ENCODE measurements around the gene GAGE13. TPM values are rescaled to one million over a fixed set of nuclear protein-coding genes. Genes with fewer than 3 reads are reported as not detected.
"Not testable (repeated sequence)": the region's sequence is repeated elsewhere in the genome, so short reads cannot be mapped to it uniquely, and the experiment has no call there.

Gene GAGE13
- total and polyA plus RNA-seq, 2 experiments from 2014 or later, result 0.38 TPM; not detected in 1

DNA sequence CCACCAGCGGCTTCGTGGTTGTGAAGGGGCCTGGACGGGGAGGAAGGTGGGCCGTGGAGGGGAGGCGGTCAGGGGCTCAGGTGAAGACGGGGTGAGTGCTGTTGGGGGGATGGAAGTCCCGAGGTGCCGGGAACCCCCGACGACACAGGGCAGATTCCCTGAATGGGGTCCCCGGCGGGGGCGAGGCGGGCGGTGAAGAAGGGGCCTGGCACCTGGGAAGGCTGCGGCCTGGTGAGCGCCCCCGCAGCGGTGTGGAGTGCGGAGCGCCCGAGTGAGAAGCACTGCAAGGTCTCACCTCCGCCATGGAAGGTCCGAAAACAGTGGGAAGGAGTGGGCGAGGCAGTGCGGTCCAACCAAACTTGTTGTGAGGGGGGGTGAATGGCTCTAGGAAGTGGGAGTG, 459 bp downstream of the GAGE13 start:
- DNase-seq (ENCODE audit: low read depth in 1 of 2, low spot score in 1 of 2); H3K27ac ChIP-seq; H3K27me3 ChIP-seq; H3K4me1 ChIP-seq (ENCODE audit: low read depth); H3K4me3 ChIP-seq; H3K36me3 ChIP-seq; H3K9me3 ChIP-seq (ENCODE audit: low read depth): not testable (repeated sequence)

DNA sequence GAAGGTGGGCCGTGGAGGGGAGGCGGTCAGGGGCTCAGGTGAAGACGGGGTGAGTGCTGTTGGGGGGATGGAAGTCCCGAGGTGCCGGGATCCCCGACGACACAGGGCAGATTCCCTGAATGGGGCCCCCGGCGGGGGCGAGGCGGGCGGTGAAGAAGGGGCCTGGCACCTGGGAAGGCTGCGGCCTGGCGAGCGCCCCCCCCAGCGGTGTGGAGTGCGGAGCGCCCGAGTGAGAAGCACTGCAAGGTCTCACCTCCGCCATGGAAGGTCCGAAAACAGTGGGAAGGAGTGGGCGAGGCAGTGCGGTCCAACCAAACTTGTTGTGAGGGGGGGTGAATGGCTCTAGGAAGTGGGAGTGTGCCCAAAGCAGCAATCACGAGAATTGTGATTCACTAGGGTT, 10.1 kb downstream of the GAGE13 start:
- DNase-seq (ENCODE audit: low read depth in 1 of 2, low spot score in 1 of 2); H3K36me3 ChIP-seq; H3K27me3 ChIP-seq; H3K27ac ChIP-seq; H3K4me3 ChIP-seq; H3K9me3 ChIP-seq (ENCODE audit: low read depth); H3K4me1 ChIP-seq (ENCODE audit: low read depth): not testable (repeated sequence)

- not testable (repeated sequence) for H3K27ac ChIP-seq; H3K9me3 ChIP-seq (ENCODE audit: low read depth); H3K4me1 ChIP-seq (ENCODE audit: low read depth); H3K36me3 ChIP-seq; H3K4me3 ChIP-seq; H3K27me3 ChIP-seq; DNase-seq (ENCODE audit: low read depth in 1 of 2, low spot score in 1 of 2)
Measured at GRCh38 chrX:49344496-49345175, 13.3 kb downstream of the GAGE13 start.

- not testable (repeated sequence) for H3K36me3 ChIP-seq; H3K27ac ChIP-seq; H3K9me3 ChIP-seq (ENCODE audit: low read depth); H3K4me3 ChIP-seq; H3K27me3 ChIP-seq; DNase-seq (ENCODE audit: low read depth in 1 of 2, low spot score in 1 of 2); H3K4me1 ChIP-seq (ENCODE audit: low read depth)
Measured at GRCh38 chrX:49345402-49345801, 14.0 kb downstream of the GAGE13 start.

GRCh38 chrX:49346150-49346549, 14.8 kb downstream of the GAGE13 start:
- not testable (repeated sequence) for H3K4me1 ChIP-seq (ENCODE audit: low read depth); DNase-seq (ENCODE audit: low read depth in 1 of 2, low spot score in 1 of 2); H3K27ac ChIP-seq; H3K27me3 ChIP-seq; H3K9me3 ChIP-seq (ENCODE audit: low read depth); H3K4me3 ChIP-seq; H3K36me3 ChIP-seq

Other genes starting within 250 kb of the GAGE13 start
- gene GPKOW, start 207.8 kb upstream of the GAGE13 start, total RNA-seq, result 37.3 and 38.4 TPM in 2 replicates
- gene GPKOW, start 207.8 kb upstream of the GAGE13 start, polyA plus RNA-seq, result 23.2 and 28.7 TPM in 2 replicates
- gene MAGIX, start 168.8 kb upstream of the GAGE13 start, total RNA-seq, result 2.0 and 6.8 TPM in 2 replicates
- 3.2 and 10.0 TPM in 2 replicates for gene MAGIX, start 168.8 kb upstream of the GAGE13 start, polyA plus RNA-seq
- 8.3 and 12.4 TPM in 2 replicates for gene PLP2, start 159.7 kb upstream of the GAGE13 start, total RNA-seq
- gene PLP2, start 159.7 kb upstream of the GAGE13 start, polyA plus RNA-seq, result 34.6 and 41.2 TPM in 2 replicates
- 10.5 and 16.5 TPM in 2 replicates for gene PRICKLE3, start 145.2 kb upstream of the GAGE13 start, total RNA-seq
- 8.1 and 10.9 TPM in 2 replicates for gene PRICKLE3, start 145.2 kb upstream of the GAGE13 start, polyA plus RNA-seq
- gene SYP, start 131.4 kb upstream of the GAGE13 start, total RNA-seq, result 0.45 and 1.8 TPM in 2 replicates
- gene SYP, start 131.4 kb upstream of the GAGE13 start, polyA plus RNA-seq, result 1.1 and 1.3 TPM in 2 replicates
- gene CACNA1F, start 98.2 kb upstream of the GAGE13 start, total RNA-seq, result 0.45 and 1.0 TPM in 2 replicates
- gene CACNA1F, start 98.2 kb upstream of the GAGE13 start, polyA plus RNA-seq, result 0.02 and 1.5 TPM in 2 replicates
- 18.3 and 21.2 TPM in 2 replicates for gene CCDC22, start 96.1 kb upstream of the GAGE13 start, total RNA-seq
- 16.1 and 18.9 TPM in 2 replicates for gene CCDC22, start 96.1 kb upstream of the GAGE13 start, polyA plus RNA-seq
- 0.07 and 0.18 TPM in 2 replicates for gene FOXP3, start 66.9 kb upstream of the GAGE13 start, total RNA-seq
- gene FOXP3, start 66.9 kb upstream of the GAGE13 start, polyA plus RNA-seq, result 0.59 TPM in 1 of 2 replicates, not detected in the other
- gene PPP1R3F, start 61.8 kb upstream of the GAGE13 start, total RNA-seq, result 32.6 and 36.0 TPM in 2 replicates
- gene PPP1R3F, start 61.8 kb upstream of the GAGE13 start, polyA plus RNA-seq, result 24.4 and 28.3 TPM in 2 replicates
- gene GAGE10, start 27.9 kb upstream of the GAGE13 start, total RNA-seq, result not detected in 2 replicates
- gene GAGE10, start 27.9 kb upstream of the GAGE13 start, polyA plus RNA-seq, result 1.0 TPM in 1 of 2 replicates, not detected in the other
- not detected in 2 replicates for gene GAGE12J, start 9.5 kb upstream of the GAGE13 start, total RNA-seq
- gene GAGE12J, start 9.5 kb upstream of the GAGE13 start, polyA plus RNA-seq, result not detected in 2 replicates
- not detected in 2 replicates for gene GAGE12C, start 200.6 kb downstream of the GAGE13 start, total RNA-seq
- not detected in 2 replicates for gene GAGE12C, start 200.6 kb downstream of the GAGE13 start, polyA plus RNA-seq
- not detected in 2 replicates for gene GAGE12D, start 210.2 kb downstream of the GAGE13 start, total RNA-seq
- gene GAGE12D, start 210.2 kb downstream of the GAGE13 start, polyA plus RNA-seq, result not detected in 2 replicates
- gene GAGE12E, start 219.7 kb downstream of the GAGE13 start, total RNA-seq, result not detected in 2 replicates
- gene GAGE12E, start 219.7 kb downstream of the GAGE13 start, polyA plus RNA-seq, result not detected in 2 replicates
- gene GAGE12F, start 229.3 kb downstream of the GAGE13 start, total RNA-seq, result not detected in 2 replicates
- gene GAGE12F, start 229.3 kb downstream of the GAGE13 start, polyA plus RNA-seq, result not detected in 2 replicates
- not detected in 2 replicates for gene GAGE12G, start 238.8 kb downstream of the GAGE13 start, total RNA-seq
- not detected in 2 replicates for gene GAGE12G, start 238.8 kb downstream of the GAGE13 start, polyA plus RNA-seq
- not detected in 2 replicates for gene GAGE12H, start 248.4 kb downstream of the GAGE13 start, total RNA-seq
- gene GAGE12H, start 248.4 kb downstream of the GAGE13 start, polyA plus RNA-seq, result not detected in 2 replicates